Kidney epithelial cell (primary cell): ENCODE measurements around the gene CT45A3. TPM values are rescaled to one million over a fixed set of nuclear protein-coding genes. Genes with fewer than 3 reads are reported as not detected.
"Not testable (repeated sequence)": the region's sequence is repeated elsewhere in the genome, so short reads cannot be mapped to it uniquely, and the experiment has no call there.

Experiments
- DNase-seq: peaks from one replicate; pipeline ENCODE4 v3.0.0-alpha.2; 2010; ENCODE audit warnings: low read depth
- H3K27me3 ChIP-seq: 2 replicates; pipeline ENCODE4 v1.6.0; 2011; ENCODE audit warnings: low read length; ENCODE audit not compliant: control insufficient read depth, insufficient read depth
- H3K36me3 ChIP-seq: 2 replicates; pipeline ENCODE4 v1.5.1; 2011; ENCODE audit warnings: low read length; ENCODE audit not compliant: control insufficient read depth, insufficient read depth
- H3K4me3 ChIP-seq: 2 replicates; pipeline ENCODE4 v1.5.1; 2011; ENCODE audit warnings: low read depth, mild to moderate bottlenecking, control low read depth, low read length
- CTCF ChIP-seq: IDR thresholded peaks from 2 replicates; pipeline ENCODE4 v1.5.1; 2011; ENCODE audit warnings: mild to moderate bottlenecking, moderate library complexity, low read length, control low read depth, inconsistent platforms; ENCODE audit not compliant: insufficient read depth, poor library complexity, severe bottlenecking
- total RNA-seq: library from RNA; depleted of rRNA; stranded (reverse); fragments of >200 nt; gene quantifications from 2 replicates; pipeline ENCODE4 v1.2.3, GENCODE V29; 2015

Gene CT45A3
- total RNA-seq, 1 donor from 2014 or later = not detected

GRCh38 chrX:135713795-135714194 lies 54.2 kb downstream of the CT45A3 start:
- Histone ChIP-seq H3K4me3 (no peak overlapping the region), H3K27me3 (no peaks in the 10 kb centered on the region), H3K36me3 (no peaks in the 10 kb centered on the region)
- no peak for TF ChIP-seq CTCF
- DNase-seq = no peak

- H3K4me3 ChIP-seq, DNase-seq, H3K36me3 ChIP-seq, H3K27me3 ChIP-seq: not testable (repeated sequence)
- TF ChIP-seq CTCF = peak; percentile 9
Observed at GRCh38 chrX:135713183-135713689, 54.8 kb downstream of the CT45A3 start, which contains the start of gene CT45A1. Gene CT45A1 (plus strand): TSS chrX:135713639. CDS start chrX:135718941, 5,302 bp downstream.

Other genes with a start within 250 kb of the CT45A3 start
- 3.0 and 3.5 TPM in 2 replicates for gene INTS6L, start 247.5 kb downstream of the CT45A3 start, total RNA-seq
- gene CT45A1, start 54.6 kb downstream of the CT45A3 start, total RNA-seq = not detected in 2 replicates
- not detected in 2 replicates for gene CT45A5, start 17.3 kb upstream of the CT45A3 start, total RNA-seq
- gene CT45A6, start 34.6 kb upstream of the CT45A3 start, total RNA-seq = not detected in 2 replicates
- not detected in 2 replicates for gene CT45A2, start 51.8 kb upstream of the CT45A3 start, total RNA-seq
- not detected in 2 replicates for gene CT45A7, start 69.1 kb upstream of the CT45A3 start, total RNA-seq
- gene CT45A8, start 86.3 kb upstream of the CT45A3 start, total RNA-seq = not detected in 2 replicates
- not detected in 2 replicates for gene CT45A9, start 103.6 kb upstream of the CT45A3 start, total RNA-seq
- not detected in 2 replicates for gene CT45A10, start 125.3 kb upstream of the CT45A3 start, total RNA-seq
- gene SAGE1, start 125.5 kb upstream of the CT45A3 start, total RNA-seq = not detected in 2 replicates
- gene MMGT1, start 205.8 kb upstream of the CT45A3 start, total RNA-seq = 24.4 TPM in 2 replicates
- gene SLC9A6, start 217.2 kb upstream of the CT45A3 start, total RNA-seq = 14.8 and 19.6 TPM in 2 replicates